GM18517 (cell line): ENCODE results near the gene STX17.
"Not testable (repeated sequence)": the region's sequence is repeated elsewhere in the genome, so short reads cannot be mapped to it uniquely, and the experiment has no call there.

Source experiments
- ATAC-seq: cut with Tn5 transposase; IDR thresholded peaks from one replicate; pipeline ENCODE4 v1.9.1; 2021; ENCODE audit warnings: mild to moderate bottlenecking, moderate library complexity; ENCODE audit not compliant: unreplicated experiment

Gene STX17

DNA sequence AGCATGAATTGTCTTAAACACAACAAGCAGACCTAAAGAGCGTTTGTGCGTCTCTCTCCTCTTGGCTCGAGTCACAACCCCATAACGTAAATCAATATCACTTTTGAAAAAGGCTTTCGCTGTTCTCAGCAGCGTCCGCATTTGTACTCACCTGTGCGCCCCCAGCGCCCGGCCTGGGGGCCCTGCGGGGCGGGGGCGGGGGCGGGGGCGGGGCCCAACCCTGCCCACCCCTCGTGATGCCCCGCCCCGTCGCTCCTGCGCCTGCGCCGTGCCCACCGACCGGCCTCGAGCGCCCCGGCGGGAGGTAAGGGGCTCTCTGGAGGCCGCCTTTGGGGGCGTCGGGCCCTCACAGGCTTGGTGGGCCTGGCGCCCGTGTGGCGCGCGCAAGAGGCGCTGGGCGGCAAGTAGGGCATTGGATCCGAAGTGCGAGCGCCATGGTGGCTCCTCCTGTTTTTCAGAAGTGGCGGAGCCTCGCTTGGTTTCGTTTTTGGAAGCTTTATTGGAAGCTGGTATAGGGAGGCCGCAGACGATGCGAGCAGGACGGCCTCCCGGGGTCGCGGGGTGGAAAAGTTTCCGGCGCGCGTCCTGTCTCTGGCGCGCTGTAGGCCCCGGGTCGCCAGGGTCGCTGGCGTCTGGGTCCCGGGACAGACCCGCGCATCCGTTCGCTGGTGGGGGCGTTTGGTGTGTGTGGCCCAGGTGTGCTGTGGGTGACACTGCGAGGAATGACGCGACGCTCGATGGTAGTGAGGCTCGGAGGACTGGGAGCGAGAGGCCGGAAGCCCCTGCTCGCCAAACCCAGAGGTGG lies at the start of gene STX17:
TSS of gene STX17 (plus strand) at position 252 of the 805 bp plus-strand sequence. CDS start 8,586 bp downstream, outside the sequence.
- ATAC-seq = peak; percentile 79

DNA sequence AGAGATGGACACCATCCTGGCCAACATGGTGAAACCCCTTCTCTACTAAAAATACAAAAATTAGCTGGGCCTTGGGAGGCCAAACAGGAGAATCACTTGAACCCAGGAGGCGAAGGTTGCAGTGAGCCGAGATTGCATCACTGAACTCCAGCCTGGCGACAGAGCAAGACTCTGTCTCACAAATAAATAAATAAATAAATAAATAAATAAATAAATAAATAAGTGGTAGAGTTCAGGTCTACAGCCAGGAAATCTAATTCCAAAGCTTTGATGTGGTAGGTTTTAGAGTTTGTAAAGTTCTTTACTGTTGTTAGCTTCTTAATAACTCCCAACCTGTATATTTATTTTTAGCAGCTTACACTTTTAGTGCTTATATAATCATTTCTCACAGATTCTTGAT lies 48.9 kb upstream of the STX17 start:
- ATAC-seq = not testable (repeated sequence)

DNA sequence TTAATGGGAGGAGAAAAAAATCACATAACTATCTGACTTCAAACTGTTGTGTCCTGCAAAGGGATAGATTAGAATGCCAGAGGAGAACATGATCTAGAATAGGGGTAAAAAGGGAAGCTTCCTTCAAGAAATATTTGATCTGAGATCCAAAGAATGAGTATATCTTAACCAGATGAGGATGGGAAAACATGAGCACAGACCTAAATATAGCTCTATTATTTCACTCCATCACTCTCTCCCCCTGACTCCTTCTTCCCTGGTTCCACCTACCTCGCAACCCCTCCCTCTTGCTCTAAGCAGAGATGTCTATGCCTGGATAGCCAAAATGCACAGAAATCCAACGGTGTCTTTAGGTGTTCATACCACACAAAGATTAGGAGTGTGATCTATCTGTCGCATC lies 48.4 kb upstream of the STX17 start:
- ATAC-seq = no peak

DNA sequence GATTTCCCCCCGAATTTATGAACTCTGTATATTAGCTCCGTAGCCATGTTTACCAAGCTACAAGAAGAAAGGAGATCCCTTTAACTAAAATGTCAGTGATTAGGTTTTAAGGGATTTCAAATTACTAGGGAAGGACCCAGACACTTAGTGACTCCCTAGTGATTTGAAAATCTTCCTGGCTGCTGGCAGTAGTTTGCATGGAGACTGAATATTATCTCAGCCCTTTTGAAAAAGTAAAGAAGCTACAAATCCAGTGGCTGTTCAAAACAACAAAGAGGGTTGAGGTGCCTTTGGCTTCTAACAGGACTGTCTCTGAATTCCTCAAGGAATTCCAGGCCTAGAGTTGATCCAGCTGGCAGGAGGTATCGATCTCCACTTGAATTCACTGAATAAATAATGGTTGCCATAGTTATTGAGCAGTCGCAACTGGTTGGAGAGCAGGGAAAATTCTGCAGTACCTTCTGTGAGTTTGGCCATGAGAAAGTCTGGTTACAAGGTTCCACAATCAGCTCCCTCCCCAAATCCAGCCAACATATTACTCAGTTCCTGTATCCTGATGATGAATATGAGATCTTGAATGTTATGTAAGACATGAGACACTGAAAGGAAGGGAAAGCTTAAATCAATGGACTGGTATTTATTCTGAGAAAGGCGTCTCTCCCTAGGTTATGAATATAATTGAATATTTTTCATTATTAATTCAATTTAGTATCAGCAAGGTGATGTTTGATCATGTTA lies 47.0 kb upstream of the STX17 start:
- no peak for ATAC-seq

DNA sequence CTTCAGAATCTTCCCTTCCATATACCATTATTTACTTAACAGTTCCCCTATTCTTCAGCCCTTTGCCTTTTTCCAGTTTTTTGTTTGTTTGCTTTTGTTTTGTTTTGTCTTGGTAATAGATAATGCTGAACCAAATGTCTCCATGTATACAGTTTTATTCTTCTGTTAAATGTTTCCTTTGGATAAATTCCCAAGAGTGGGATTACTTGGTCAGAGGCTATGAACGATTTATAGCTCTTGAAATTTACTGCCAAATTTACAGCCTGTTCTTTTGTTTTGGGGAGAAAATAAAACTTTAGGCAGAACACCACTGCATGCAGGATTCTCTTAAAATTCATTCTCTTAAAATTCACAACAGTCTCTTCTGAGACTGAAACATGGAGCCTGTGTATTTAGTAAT lies 46.2 kb upstream of the STX17 start:
- no peak for ATAC-seq

DNA sequence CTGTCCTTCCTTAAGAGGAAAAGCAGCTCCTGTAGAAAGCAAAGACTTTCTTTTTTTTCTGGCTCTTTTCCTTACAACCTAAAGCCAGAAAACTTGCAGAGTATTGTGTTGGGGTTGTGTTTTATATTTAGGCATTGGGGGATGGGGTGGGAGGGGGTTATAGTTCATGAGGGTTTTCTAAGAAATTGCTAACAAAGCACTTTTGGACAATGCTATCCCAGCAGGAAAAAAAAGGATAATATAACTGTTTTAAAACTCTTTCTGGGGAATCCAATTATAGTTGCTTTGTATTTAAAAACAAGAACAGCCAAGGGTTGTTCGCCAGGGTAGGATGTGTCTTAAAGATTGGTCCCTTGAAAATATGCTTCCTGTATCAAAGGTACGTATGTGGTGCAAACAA lies 42.5 kb upstream of the STX17 start:
- no peak for ATAC-seq

DNA sequence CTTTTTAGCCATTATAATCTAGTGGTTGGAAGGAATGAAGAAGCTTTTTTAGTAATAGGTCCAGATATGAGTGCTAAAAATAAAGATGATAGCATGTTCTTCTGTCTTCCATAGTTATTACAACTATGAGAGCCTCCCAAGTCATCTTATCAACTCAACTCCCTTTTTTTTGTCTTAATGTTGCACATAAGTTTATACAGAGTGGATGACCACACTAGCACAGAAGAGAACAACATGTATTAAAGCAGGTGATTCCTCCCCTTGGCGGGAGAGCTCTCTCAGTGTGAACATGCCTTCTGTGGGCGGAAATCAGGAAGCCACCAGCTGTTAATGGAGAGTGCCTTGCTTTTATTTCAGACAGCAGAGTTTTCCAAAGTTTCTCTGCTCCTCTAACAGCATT lies 40.1 kb upstream of the STX17 start:
- ATAC-seq = no peak

DNA sequence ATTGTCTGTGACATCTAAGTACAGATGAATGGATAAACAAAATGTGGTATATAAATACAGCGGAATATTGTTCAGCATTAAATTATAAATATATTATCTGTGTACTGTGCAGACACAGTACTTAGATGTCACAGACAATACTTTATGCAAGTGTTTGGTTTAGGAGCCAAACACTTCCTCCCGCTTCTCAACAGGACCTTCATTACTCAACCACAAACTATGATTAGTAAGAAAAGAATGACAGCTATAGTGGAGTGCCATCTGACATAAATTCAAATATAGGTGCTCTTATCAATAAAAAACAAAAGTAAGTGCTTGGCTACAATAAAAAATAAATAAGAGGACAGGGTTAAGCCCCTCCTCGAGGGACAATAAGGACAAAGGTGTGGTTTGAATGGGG lies 38.9 kb upstream of the STX17 start:
- no peak for ATAC-seq

DNA sequence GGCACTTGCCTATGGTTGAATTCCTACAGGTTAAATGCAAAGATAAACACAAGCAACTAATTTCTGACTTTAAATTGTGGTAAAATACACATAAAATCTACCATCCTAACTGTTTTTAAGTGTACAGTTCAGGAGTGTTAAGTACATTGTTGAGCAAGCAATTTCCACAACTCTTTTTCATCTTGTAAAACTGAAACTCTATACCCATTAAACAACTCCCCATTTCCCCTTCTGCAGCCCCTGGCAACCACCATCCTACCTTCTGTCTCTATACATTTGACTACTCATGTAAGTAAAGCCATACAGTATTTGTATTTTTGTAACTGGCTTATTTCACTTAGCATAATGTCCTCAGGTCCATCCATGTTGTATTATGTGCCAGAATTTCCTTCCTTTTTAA lies 38.5 kb upstream of the STX17 start:
- ATAC-seq = peak; percentile 71

DNA sequence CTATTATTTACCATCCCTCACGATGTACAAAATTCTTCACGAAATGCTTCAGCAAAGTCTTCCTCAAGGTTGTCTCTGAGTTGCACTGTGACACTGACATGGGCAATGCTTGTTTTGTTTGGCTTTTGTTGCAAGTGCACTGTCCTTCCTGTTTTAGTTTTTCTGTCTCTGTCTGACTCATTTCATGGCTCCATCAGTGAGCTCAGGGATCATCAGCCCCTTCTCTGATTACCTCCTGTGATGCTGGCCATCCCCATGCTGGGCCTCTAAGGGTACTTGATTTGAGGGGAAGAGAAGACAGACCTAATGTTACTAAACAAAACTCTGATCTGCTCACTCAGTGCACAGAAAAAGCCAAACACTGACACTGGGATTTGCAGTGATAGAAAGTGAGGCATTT lies 37.6 kb upstream of the STX17 start:
- peak; percentile 78 for ATAC-seq

DNA sequence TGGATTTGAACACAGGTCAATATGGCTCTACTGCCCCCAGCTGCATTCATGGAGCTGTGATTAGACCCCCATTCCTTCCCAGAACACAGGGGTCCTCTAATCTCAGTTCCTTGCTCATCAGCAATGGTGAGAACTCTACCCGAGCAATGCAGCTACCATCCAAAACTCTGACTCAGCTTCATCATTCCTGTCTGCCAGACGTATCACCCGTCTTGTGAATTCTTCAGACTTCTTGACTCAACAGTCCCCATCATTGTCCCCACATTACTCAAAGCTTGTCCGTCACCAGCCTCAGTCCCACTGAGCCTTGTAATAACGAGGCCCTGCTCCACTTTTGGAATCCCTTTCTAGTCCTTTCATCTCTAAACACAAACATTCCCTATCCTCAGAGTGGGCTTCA lies 36.3 kb upstream of the STX17 start:
- no peak for ATAC-seq

DNA sequence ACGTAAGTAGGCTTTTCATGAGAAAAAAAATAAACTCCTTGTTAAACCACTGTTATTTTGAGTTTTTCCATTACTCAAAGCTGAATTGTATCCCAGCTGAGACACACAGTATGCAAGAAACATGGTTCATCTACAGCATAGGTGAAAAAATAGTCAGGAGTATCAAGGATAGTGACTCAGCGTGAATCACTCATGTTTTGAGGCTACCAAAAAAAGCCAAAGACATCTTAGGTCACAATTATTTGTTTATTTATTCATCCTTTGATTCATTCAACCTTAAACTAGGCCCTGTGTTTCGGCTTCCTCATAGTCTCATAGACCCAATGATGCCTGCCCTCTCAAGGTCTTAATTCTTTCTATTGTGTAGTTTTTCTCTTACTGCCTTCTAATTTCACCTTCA lies 32.9 kb upstream of the STX17 start:
- ATAC-seq = no peak

DNA sequence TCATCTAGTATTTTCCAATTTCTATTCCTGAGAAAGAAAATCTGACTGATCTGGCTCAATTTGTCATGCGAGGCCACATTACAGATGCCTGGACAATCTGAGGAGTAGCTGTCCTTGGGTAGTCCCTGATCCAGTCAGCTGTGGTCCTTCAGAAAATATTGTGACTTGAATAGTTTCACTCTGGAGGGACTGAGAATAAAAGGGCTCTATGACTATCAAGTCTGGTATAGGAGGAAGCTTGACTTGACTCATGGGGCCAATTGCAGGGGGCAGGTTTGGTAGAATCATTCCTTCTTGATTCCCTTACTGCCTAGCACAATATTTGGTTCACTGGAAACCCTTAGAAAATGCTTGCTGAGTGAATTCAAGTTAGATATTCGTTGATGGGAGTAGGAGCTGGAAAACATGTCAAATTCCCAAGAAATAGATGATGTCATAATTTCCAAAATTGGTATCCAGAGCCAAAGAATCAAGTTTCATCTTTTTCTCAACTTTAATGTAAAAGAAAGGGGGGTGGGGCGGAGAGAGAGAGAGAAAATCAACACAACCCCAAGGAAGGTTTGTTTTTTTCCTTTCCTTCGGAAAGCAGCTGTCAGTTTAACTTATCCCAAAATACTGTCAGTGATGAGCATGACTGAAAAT lies 32.4 kb upstream of the STX17 start:
- no peak for ATAC-seq

DNA sequence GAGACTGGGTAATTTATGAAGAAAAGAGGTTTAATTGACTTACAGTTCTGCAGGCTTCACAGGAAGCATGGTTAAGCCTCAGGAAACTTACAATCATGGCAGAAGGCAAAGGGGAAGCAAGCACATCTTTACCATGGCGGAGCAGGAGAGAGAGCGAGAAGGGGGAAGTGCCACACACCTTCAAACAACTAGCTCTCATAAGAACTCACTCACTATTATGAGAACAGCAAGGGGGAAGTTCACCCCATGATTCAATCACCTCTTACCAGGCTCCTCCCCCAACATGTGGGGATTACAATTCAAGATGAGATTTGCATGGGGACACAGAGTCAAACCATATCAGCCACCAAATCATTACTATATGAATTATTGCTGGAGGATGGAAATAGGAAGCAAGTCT lies 30.3 kb upstream of the STX17 start:
- no peak for ATAC-seq

DNA sequence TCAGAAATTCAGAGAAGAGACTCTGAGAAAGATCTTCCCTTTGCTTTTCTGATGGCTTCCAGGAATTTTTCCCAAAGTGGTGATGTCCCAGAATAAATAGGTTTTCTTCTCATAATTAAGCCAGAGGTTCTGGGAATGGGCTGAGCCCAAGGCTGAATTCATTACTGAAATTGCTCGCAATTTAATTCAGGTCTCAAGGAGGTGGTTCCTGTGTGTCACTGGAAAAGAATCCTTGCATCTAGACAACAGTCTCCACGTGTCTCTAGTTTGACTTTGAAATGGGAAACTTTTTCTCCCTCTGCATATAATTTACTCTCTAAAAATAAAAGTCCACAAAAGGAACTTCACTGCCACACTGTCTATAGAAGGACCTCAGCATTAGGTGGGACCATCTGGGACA lies 27.8 kb upstream of the STX17 start:
- ATAC-seq = no peak

DNA sequence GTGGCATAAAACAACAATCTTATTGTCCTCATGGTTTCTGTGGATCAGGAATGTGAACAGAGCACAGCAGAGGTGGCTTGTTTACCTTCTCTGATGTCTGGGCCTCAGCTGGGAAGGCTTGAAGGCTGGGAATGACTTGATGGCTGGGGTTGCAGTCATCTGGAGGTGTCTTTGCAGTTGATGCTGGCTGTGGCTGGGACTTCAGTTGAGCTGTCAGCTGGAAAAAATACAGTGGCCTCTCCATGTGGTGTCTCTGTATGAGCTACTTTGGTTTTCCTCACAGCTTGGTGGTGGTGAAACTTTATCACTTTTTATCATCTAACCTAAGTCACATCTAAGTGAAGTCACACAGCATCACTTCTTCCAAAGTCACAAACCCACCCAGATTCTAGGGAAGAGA lies 24.7 kb upstream of the STX17 start:
- no peak for ATAC-seq

DNA sequence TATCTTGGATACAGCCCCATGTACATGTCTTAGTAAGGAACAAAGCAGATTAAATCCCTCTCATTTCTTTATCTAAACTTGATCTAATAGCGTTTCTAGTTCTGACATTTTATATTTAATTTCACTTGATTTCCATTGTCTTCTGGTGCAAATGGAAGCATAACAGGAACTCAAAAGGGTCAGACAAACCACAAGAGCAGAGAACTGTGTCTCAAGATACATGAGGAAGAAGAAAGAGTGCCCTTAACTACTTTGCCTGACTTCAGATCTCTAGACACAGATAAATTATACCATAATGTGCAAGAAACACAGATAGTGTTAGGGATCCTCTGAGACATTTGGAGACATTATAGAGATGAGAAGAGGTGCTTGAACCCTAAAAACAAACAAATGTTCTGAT lies 20.7 kb upstream of the STX17 start:
- ATAC-seq = no peak

DNA sequence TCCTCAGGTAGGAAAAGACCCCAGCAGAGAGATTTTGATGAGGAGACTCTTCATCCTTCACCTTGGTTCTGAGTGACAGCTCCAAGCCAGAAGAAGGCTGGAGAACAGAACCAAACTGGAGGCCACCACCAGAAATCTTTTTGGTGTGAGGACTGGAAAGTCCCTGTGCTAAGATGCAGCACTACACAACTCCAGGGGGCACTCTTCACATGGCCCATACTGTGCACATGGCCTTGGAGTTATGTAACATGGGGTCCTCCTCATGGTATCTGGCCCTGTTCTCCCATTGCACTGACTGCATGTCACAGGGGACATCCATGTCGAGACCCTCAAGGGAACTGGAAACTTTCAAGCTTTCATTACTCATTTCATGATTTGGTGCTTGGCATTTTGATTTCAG lies 17.3 kb upstream of the STX17 start:
- ATAC-seq = no peak

DNA sequence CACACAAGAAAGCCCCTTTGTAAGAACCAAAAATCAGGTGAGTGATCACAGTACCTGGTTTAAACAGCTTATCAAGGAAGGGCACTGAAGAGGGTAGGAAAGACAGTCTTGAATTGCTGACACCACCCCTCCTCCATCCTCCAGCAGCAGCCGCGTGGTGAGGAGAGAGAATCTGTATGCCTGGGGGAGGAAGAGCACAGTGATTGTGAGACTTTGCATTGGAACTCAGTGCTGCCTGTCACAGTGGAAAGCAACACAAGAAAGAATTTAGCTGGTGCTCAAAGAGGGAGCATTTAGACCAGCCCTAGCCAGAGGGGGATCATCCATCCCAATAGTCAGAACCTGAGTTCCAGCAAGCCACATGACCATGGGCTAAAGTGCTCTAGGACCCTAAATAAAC lies 11.6 kb upstream of the STX17 start:
- no peak for ATAC-seq

DNA sequence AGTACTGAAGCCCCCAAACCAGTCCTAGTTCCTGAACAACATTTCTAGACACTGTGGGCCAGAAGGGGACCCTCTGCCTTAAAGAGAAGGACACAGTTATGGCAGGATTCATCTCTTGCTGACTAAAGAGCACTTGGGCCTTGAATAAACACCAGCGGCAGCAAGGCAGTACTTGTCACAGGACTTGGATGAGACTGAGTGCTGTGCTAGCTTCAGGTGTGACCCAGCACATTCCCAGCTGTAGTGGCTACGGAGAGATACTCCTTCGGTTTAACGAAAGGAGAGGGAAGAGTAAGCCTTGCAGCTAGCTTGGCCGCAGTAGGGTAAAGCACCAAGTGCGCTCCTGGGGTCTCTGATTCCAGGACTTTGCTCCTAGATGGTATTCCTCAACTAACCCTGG lies 10.9 kb upstream of the STX17 start:
- ATAC-seq = no peak

DNA sequence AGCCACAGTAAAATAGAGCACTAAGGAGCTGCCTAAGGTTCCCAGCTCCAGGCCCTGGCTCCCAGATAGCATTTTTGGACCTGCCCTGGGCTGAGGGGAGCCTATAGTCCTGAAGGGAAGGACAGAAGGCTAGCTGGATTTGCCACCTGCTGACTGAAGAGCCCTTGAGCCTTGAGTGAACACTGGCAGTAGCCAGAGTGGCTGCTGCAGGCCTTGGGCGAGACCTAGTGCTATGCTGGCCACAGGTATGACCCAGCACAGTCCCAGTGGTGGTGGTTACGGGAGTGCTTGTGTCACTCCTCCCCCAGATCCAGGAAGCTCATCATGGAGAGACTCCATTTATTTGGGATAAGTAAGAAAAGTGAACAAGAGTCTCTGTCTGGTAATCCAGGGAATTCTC lies 10.3 kb upstream of the STX17 start:
- ATAC-seq = no peak

DNA sequence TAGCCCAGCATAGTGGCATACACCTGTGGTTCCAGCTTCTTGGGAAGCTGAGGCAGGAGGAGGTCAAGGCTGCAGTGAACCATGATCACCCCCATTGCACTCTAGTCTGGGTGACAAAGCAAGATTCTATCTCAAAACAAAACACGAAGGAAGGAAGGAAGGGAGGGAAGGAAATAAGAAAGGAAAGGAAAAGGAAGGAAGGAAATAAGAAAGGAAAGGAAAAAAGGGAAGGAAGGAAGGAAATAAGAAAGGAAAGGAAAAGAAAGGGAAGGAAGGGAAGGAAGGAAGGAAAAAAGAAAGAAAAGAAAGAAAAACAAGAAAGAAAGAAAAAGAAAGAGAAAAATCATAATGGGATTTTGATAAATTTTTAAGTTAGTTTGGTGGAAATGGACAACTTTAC lies 3.1 kb upstream of the STX17 start:
- no peak for ATAC-seq
